Glutamatergic neuron (in vitro differentiated cells): ENCODE results near the gene XCR1. TPM values are rescaled to one million over a fixed set of nuclear protein-coding genes. Genes with fewer than 3 reads are reported as not detected.

Experiments
- DNase-seq: peaks from one replicate; pipeline ENCODE4 v3.0.0; 2022
- H3K27ac Mint-ChIP-seq: one replicate; pipeline ENCODE4 v1.8.0; 2020; ENCODE audit warnings: mild to moderate bottlenecking, mixed read lengths, inconsistent platforms; ENCODE audit not compliant: unreplicated experiment
- H3K27me3 Mint-ChIP-seq: one replicate; pipeline ENCODE4 v1.8.0; 2020; ENCODE audit warnings: mild to moderate bottlenecking, moderate library complexity, mixed read lengths, inconsistent platforms; ENCODE audit not compliant: unreplicated experiment
- H3K36me3 Mint-ChIP-seq: one replicate; pipeline ENCODE4 v1.8.0; 2020; ENCODE audit warnings: mild to moderate bottlenecking, mixed read lengths, inconsistent platforms; ENCODE audit not compliant: unreplicated experiment
- H3K4me1 Mint-ChIP-seq: one replicate; pipeline ENCODE4 v1.8.0; 2020; ENCODE audit warnings: mild to moderate bottlenecking, low read depth, mixed read lengths, inconsistent platforms; ENCODE audit not compliant: unreplicated experiment
- H3K4me3 Mint-ChIP-seq: one replicate; pipeline ENCODE4 v1.8.0; 2020; ENCODE audit warnings: mild to moderate bottlenecking, mixed read lengths, inconsistent platforms; ENCODE audit not compliant: unreplicated experiment
- H3K9me3 Mint-ChIP-seq: one replicate; pipeline ENCODE4 v1.8.0; 2020; ENCODE audit warnings: mild to moderate bottlenecking, moderate library complexity, mixed read lengths, inconsistent platforms; ENCODE audit not compliant: unreplicated experiment
- CTCF ChIP-seq: fragments of 200-600 bp; sonication (generic); IDR thresholded peaks from one replicate; pipeline ENCODE4 v1.5.0; 2021; ENCODE audit not compliant: partially characterized antibody, unreplicated experiment
- total RNA-seq: library from RNA; stranded (reverse); fragmentation: NEBNext Ultra II Directional; extraction: Animal tissue kit (Norgen Biotek cat#: 25700); gene quantifications from one replicate; pipeline ENCODE4 v1.2.1, GENCODE V29; 2021; ENCODE audit not compliant: unreplicated experiment

XCR1 gene
- total RNA-seq, 1 donor from 2014 or later, result not detected

- no peaks in the 10 kb centered on the region for H3K36me3 Mint-ChIP-seq
- H3K4me3 Mint-ChIP-seq, result no peak overlapping the region
- peaks cover 13% of the 10 kb centered on the region for H3K4me1 Mint-ChIP-seq
- peaks cover 2% of the 10 kb centered on the region for H3K9me3 Mint-ChIP-seq
- DNase-seq, result no peak
- no peak for TF ChIP-seq CTCF
- H3K27me3 Mint-ChIP-seq, result no peaks in the 10 kb centered on the region
- no peak overlapping the region for H3K27ac Mint-ChIP-seq
Observed at GRCh38 chr3:45991341-45991740, 35.9 kb downstream of the XCR1 start.

GRCh38 chr3:45990181-45990580 lies 37.1 kb downstream of the XCR1 start:
- H3K27me3 Mint-ChIP-seq, result no peaks in the 10 kb centered on the region
- peaks cover 13% of the 10 kb centered on the region for H3K4me1 Mint-ChIP-seq
- no peak for DNase-seq
- H3K9me3 Mint-ChIP-seq, result peaks cover 2% of the 10 kb centered on the region
- no peak for TF ChIP-seq CTCF
- no peak overlapping the region for H3K4me3 Mint-ChIP-seq
- H3K36me3 Mint-ChIP-seq, result no peaks in the 10 kb centered on the region
- no peak overlapping the region for H3K27ac Mint-ChIP-seq

DNA sequence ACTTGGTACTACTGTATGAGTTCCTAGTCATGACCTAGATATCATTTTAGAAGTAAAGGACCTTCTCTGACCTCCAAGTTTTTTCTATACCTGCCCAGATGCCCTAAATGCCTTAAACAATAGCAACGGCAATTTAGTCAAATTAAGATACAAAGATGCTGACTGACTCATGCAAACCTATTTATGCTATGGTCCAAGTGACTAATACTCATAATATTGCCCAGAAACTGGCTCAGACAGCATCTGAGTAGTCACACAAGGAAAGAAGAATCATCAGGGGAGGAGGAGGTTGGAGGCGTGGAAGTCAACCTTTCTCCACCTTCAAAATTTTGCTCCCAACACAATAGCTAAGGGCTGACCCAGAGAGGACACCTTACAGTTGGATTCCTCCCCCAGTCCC lies 38.5 kb downstream of the XCR1 start:
- Mint-ChIP-seq H3K4me1 (peaks cover 11% of the 10 kb centered on the region), H3K9me3 (peaks cover 2% of the 10 kb centered on the region), H3K36me3 (no peaks in the 10 kb centered on the region), H3K4me3 (no peak overlapping the region), H3K27me3 (no peaks in the 10 kb centered on the region), H3K27ac (no peak overlapping the region)
- no peak for DNase-seq
- no peak for TF ChIP-seq CTCF

GRCh38 chr3:45988362-45988761 lies 38.9 kb downstream of the XCR1 start:
- Mint-ChIP-seq H3K9me3 (peaks cover 2% of the 10 kb centered on the region), H3K27me3 (peaks cover under 1% of the 10 kb centered on the region), H3K4me1 (peaks cover 10% of the 10 kb centered on the region), H3K27ac (no peak overlapping the region), H3K4me3 (no peak overlapping the region), H3K36me3 (no peaks in the 10 kb centered on the region)
- no peak for TF ChIP-seq CTCF
- DNase-seq, result no peak

DNA sequence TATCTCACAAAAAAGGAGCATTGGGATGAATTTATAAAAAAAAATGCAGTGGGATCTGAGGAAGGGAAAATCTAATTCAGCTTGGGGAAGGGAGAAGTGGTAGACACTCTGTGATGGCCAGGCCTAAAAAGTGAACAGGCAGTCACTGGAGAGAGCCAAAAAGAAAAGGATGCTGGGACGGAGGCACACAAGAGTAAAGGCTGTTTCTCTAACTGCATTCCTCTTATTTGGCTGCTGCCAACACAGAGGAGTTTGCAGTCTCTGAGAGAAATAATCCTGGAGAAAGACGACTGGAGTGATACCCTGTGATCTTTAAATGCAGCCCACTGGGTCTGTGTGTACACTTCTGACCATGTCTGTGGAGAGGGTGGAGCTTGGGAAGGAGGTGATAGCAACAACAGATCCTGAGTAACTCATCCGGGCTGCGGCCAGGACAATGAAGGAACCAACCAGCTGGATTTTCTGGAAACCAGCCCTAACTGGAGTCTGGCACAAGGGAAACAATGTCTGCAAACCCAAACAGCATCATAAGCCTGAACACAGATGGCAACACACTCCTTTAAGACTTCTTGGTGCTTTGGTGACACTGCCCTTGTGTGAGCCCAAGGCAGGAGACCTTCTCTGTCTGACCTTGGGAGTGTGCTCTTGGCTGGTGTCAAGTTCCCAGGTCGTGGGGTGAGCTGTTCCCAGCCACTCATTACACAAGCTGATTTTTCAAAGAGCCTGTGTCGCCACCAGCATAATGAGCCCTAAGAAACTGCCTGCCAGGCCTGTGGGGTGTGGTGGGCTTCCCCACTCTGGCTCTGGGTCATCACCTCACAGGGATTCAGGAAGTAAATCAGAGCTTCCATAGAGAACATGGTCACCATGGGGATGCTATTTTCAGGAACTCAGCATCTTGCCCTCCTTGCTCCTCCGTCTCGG lies 39.7 kb downstream of the XCR1 start:
- no peak for TF ChIP-seq CTCF
- H3K27ac Mint-ChIP-seq, result no peak overlapping the region
- H3K9me3 Mint-ChIP-seq, result peaks cover 2% of the 10 kb centered on the region
- peaks cover 3% of the 10 kb centered on the region for H3K4me1 Mint-ChIP-seq
- H3K4me3 Mint-ChIP-seq, result no peak overlapping the region
- no peak for DNase-seq
- no peaks in the 10 kb centered on the region for H3K36me3 Mint-ChIP-seq
- H3K27me3 Mint-ChIP-seq, result peaks cover 1% of the 10 kb centered on the region
